Activated CD4-positive, alpha-beta T cell treated with anti-CD3 and anti-CD28 coated beads for 1 hour (primary cell): ENCODE results near the gene CHRDL1.

ENCODE experiments used
- DNase-seq: peaks from one replicate; pipeline ENCODE4 v3.0.0-alpha.2; 2020

CHRDL1 gene

GRCh38 chrX:110646386-110646785 is 149.2 kb downstream of the CHRDL1 start:
- DNase-seq, result no peak
